NCI-H187 (cell line): ENCODE results near the gene NR4A3.

Experiments
- DNase-seq, 2 experiments: peaks; one replicate each; lab custom pipeline; 2025; lab: John Stamatoyannopoulos, UW

NR4A3 gene

GRCh38 chr9:99878651-99879050, 57.0 kb downstream of the NR4A3 start:
- no peak for DNase-seq

GRCh38 chr9:99881769-99882168, 60.1 kb downstream of the NR4A3 start:
- no peak for DNase-seq

DNA sequence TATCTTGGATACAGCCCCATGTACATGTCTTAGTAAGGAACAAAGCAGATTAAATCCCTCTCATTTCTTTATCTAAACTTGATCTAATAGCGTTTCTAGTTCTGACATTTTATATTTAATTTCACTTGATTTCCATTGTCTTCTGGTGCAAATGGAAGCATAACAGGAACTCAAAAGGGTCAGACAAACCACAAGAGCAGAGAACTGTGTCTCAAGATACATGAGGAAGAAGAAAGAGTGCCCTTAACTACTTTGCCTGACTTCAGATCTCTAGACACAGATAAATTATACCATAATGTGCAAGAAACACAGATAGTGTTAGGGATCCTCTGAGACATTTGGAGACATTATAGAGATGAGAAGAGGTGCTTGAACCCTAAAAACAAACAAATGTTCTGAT, 64.1 kb downstream of the NR4A3 start:
- no peak for DNase-seq

GRCh38 chr9:99889120-99889519, 67.4 kb downstream of the NR4A3 start:
- DNase-seq: no peak

GRCh38 chr9:99894826-99895225, 73.1 kb downstream of the NR4A3 start:
- no peak for DNase-seq

DNA sequence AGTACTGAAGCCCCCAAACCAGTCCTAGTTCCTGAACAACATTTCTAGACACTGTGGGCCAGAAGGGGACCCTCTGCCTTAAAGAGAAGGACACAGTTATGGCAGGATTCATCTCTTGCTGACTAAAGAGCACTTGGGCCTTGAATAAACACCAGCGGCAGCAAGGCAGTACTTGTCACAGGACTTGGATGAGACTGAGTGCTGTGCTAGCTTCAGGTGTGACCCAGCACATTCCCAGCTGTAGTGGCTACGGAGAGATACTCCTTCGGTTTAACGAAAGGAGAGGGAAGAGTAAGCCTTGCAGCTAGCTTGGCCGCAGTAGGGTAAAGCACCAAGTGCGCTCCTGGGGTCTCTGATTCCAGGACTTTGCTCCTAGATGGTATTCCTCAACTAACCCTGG, 73.8 kb downstream of the NR4A3 start:
- no peak for DNase-seq

DNA sequence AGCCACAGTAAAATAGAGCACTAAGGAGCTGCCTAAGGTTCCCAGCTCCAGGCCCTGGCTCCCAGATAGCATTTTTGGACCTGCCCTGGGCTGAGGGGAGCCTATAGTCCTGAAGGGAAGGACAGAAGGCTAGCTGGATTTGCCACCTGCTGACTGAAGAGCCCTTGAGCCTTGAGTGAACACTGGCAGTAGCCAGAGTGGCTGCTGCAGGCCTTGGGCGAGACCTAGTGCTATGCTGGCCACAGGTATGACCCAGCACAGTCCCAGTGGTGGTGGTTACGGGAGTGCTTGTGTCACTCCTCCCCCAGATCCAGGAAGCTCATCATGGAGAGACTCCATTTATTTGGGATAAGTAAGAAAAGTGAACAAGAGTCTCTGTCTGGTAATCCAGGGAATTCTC, 74.4 kb downstream of the NR4A3 start:
- DNase-seq: peak in 1 of 2 experiments; percentile 3

- DNase-seq: no peak
These were observed 81.7 kb downstream of the NR4A3 start for GRCh38 chr9:99903393-99903792.

- DNase-seq: no peak
These were observed 84.2 kb downstream of the NR4A3 start for GRCh38 chr9:99905833-99906402.

- peak in 1 of 2 experiments; percentile 61 for DNase-seq
These were observed 84.9 kb downstream of the NR4A3 start, which contains the start of gene STX17 for GRCh38 chr9:99906403-99907207. Gene STX17, plus strand, starts transcription at chr9:99906654. Its CDS starts 8,586 bp downstream, at chr9:99915240.

DNA sequence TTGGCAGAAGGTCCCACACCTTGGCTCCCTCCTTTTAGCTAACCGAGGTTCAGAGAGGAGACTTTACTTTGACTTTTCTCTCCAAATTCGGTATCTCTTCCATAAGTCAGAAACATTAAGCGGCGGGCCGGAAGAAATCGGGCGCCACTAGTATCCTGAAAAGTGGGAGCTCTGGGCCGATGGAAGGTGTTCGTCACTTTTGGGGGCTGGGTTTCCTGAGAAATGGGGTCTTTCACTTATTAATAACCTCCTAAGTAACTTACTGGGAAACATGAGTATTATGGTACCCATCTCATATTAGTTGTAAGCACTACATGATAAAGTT, 85.5 kb downstream of the NR4A3 start:
- no peak for DNase-seq

DNA sequence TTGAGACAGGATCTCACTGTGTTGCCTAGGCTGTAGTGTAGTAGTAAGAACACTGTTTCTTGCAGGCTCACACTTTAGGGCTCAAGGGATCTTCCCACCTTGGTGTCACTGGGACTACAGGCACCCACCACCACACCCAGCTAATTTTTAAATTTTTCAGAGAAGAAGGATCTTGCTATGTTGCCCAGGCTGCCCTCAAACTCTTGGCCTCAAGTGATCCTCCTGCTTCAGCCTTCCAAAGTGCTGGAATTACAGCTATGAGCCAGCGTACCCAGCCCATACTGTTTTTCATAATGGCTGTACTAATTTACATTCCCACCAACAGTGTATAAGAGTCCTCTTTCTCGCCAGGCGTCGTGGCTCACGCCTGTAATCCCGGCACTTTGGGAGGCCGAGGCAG, 89.9 kb downstream of the NR4A3 start:
- DNase-seq: no peak
